ENCODE measurements around the gene TRPC1. TPM values are rescaled to one million over a fixed set of nuclear protein-coding genes. Genes with fewer than 3 reads are reported as not detected.

TRPC1 gene
- polyA plus RNA-seq, 1 of the 3 experiments (the other 2 are of a cell fraction), result 9.6 TPM

DNA sequence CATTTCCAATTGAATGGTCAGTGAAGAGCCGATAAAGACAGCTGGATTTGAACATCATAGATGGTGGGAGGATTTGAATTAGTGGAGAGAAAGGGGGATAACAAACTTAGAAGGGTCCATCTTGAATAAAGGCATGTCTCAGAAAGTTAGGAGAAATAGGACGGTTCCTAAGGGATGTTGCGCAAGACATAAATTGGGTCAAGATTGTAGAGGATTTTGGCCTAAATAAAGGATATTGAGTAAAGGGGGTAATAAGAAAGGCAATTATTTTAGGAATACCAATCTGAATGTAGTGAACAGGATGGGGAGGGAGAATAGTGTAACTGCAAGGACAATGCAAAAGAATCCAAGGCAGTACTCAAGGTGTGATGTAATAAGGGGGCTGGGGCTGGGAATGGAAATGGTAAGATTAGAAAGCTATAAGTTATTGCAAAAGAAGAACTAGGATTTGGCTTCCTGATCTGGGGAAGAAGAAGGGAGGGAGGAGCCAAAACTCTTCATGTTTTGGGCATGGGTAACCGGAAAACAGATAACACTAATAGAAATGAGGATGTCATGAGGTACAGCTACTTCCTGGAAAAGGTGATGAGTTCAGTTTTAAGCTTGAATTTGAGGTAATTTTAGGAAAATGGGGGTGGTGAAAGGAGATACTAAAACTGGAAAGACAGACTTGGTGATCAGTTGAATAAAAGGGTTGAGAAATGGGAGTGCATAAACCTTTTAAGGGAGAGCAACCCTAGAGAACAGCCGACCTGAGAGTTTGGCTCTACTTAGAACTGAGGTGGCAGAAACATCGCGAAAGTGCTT is 17.3 kb upstream of the TRPC1 start:
- H3K36me3 ChIP-seq (replicated peaks in 1 of 2; ENCODE audit: control insufficient read depth in 1 of 2, insufficient read depth in 2 of 2, low read length in 1 of 2), result no peaks in the 10 kb centered on the region
- H3K4me1 ChIP-seq (ENCODE audit: control insufficient read depth in 1 of 2, insufficient read depth in 2 of 2, low read depth in 1 of 2, low read length in 1 of 2), result no peaks in the 10 kb centered on the region; a peak in 2 of 4 replicates
- no peak overlapping the region for H3K4me3 ChIP-seq (ENCODE audit: low read depth in 2 of 2, low read length in 1 of 2)
- no peaks in the 10 kb centered on the region for H3K9me2 ChIP-seq
- DNase-seq, result no peak
- H3K9me3 ChIP-seq, result no peaks in the 10 kb centered on the region
- H3K79me2 ChIP-seq (ENCODE audit: insufficient read depth), result no peaks in the 10 kb centered on the region
- H3K27me3 ChIP-seq (ENCODE audit: insufficient read depth), result no peaks in the 10 kb centered on the region
- H3K4me2 ChIP-seq, result no peak overlapping the region
- H3K27ac ChIP-seq (ENCODE audit: low read depth in 2 of 2, low read length in 1 of 2), result no peak overlapping the region
- H2AFZ ChIP-seq (ENCODE audit: low read depth), result no peak overlapping the region
- H4K20me1 ChIP-seq (ENCODE audit: insufficient read depth), result no peaks in the 10 kb centered on the region
- ChIA-PET POLR2A (no interaction called here), CTCF (interaction anchor here (3.5 kb wide), 1 partner anchor 17 kb away, joined by 12 read pairs; the partner anchor contains the start of gene TRPC1)
- H3F3A ChIP-seq (replicated peaks; ENCODE audit: insufficient read depth), result no peaks in the 10 kb centered on the region
- TF ChIP-seq SMC3 (IDR thresholded peaks at IDR 0.05; ENCODE audit: low read depth, low read length) (no peak), TCF12 (IDR thresholded peaks at IDR 0.05) (no peak), RXRA (IDR thresholded peaks at IDR 0.05; ENCODE audit: borderline replicate concordance, low read depth) (no peak), GATA2 (CRISPR knock-in tag; IDR thresholded peaks at IDR 0.05) (no peak), CHD2 (IDR thresholded peaks at IDR 0.05; ENCODE audit: low read length, partially characterized antibody) (no peak), POLR2AphosphoS5 (IDR thresholded peaks at IDR 0.05; ENCODE audit: low read depth, low read length) (no peak), JUND (IDR thresholded peaks at IDR 0.05) (no peak), MEF2A (IDR thresholded peaks at IDR 0.05; ENCODE audit: borderline replicate concordance, low read depth) (no peak), RCOR1 (IDR thresholded peaks at IDR 0.05; ENCODE audit: low read length) (no peak)
- TF ChIP-seq, protein P1, sequence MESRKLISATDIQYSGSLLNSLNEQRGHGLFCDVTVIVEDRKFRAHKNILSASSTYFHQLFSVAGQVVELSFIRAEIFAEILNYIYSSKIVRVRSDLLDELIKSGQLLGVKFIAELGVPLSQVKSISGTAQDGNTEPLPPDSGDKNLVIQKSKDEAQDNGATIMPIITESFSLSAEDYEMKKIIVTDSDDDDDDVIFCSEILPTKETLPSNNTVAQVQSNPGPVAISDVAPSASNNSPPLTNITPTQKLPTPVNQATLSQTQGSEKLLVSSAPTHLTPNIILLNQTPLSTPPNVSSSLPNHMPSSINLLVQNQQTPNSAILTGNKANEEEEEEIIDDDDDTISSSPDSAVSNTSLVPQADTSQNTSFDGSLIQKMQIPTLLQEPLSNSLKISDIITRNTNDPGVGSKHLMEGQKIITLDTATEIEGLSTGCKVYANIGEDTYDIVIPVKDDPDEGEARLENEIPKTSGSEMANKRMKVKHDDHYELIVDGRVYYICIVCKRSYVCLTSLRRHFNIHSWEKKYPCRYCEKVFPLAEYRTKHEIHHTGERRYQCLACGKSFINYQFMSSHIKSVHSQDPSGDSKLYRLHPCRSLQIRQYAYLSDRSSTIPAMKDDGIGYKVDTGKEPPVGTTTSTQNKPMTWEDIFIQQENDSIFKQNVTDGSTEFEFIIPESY (IDR thresholded peaks at IDR 0.05; ENCODE audit: borderline replicate concordance, low read depth), result no peak
- TF ChIP-seq, protein P2, sequence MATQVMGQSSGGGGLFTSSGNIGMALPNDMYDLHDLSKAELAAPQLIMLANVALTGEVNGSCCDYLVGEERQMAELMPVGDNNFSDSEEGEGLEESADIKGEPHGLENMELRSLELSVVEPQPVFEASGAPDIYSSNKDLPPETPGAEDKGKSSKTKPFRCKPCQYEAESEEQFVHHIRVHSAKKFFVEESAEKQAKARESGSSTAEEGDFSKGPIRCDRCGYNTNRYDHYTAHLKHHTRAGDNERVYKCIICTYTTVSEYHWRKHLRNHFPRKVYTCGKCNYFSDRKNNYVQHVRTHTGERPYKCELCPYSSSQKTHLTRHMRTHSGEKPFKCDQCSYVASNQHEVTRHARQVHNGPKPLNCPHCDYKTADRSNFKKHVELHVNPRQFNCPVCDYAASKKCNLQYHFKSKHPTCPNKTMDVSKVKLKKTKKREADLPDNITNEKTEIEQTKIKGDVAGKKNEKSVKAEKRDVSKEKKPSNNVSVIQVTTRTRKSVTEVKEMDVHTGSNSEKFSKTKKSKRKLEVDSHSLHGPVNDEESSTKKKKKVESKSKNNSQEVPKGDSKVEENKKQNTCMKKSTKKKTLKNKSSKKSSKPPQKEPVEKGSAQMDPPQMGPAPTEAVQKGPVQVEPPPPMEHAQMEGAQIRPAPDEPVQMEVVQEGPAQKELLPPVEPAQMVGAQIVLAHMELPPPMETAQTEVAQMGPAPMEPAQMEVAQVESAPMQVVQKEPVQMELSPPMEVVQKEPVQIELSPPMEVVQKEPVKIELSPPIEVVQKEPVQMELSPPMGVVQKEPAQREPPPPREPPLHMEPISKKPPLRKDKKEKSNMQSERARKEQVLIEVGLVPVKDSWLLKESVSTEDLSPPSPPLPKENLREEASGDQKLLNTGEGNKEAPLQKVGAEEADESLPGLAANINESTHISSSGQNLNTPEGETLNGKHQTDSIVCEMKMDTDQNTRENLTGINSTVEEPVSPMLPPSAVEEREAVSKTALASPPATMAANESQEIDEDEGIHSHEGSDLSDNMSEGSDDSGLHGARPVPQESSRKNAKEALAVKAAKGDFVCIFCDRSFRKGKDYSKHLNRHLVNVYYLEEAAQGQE (IDR thresholded peaks at IDR 0.05; ENCODE audit: low read depth, low read length), result no peak
- TF ChIP-seq, protein P3, sequence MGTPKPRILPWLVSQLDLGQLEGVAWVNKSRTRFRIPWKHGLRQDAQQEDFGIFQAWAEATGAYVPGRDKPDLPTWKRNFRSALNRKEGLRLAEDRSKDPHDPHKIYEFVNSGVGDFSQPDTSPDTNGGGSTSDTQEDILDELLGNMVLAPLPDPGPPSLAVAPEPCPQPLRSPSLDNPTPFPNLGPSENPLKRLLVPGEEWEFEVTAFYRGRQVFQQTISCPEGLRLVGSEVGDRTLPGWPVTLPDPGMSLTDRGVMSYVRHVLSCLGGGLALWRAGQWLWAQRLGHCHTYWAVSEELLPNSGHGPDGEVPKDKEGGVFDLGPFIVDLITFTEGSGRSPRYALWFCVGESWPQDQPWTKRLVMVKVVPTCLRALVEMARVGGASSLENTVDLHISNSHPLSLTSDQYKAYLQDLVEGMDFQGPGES (IDR thresholded peaks at IDR 0.05; ENCODE audit: low read depth, low read length), result no peak
- WGBS (ENCODE audit: low lambda C conversion rate), result 97% methylated on average over 7 of the region's 7 CpGs
- H3K9ac ChIP-seq, result no peak overlapping the region
